Esophagus squamous epithelium (tissue), 5 donors: ENCODE data around the gene CD19. TPM values are rescaled to one million over a fixed set of nuclear protein-coding genes. Genes with fewer than 3 reads are reported as not detected.

ENCODE experiments used
- DNase-seq: peaks from one replicate; lab custom pipeline; 2025; lab: John Stamatoyannopoulos, UW
- H3K27ac ChIP-seq, 4 donors: fragments of 200-600 bp; sonication (generic); one replicate each; pipeline ENCODE4 v1.5.1; 2016 to 2019; ENCODE audit warnings: mild to moderate bottlenecking in 1 of 4
- H3K27me3 ChIP-seq, 4 donors: fragments of 200-600 bp; sonication (generic); 1 replicate in 3 of 4; 2 replicates in 1 of 4; pipeline versions ENCODE4 v1.5.1 to v1.6.0; 2017 to 2021; ENCODE audit warnings: antibody characterized with exemption in 1 of 4
- H3K36me3 ChIP-seq, 3 donors: fragments of 200-600 bp; sonication (generic); one replicate each; pipeline ENCODE4 v1.5.1; 2016 to 2019
- H3K4me1 ChIP-seq, 3 donors: fragments of 200-600 bp; sonication (generic); one replicate each; pipeline ENCODE4 v1.5.1; 2017 to 2019
- H3K4me3 ChIP-seq, 4 donors: fragments of 200-600 bp; sonication (generic); 1 replicate in 3 of 4; 2 replicates in 1 of 4; pipeline ENCODE4 v1.5.1; 2016 to 2019; ENCODE audit warnings: mild to moderate bottlenecking in 2 of 4, moderate library complexity in 1 of 4
- H3K9me3 ChIP-seq, 3 donors: fragments of 200-600 bp; sonication (generic); one replicate each; pipeline ENCODE4 v1.5.1; 2016 to 2019
- POLR2A ChIP-seq, 4 donors: fragments of 450-650 bp; IDR thresholded peaks; one replicate each; pipeline ENCODE4 v1.6.1; 2017; ENCODE audit warnings: antibody characterized with exemption in 4 of 4, mild to moderate bottlenecking in 4 of 4, moderate library complexity in 3 of 4
- WGBS, 2 donors: methylation state at CpG; one replicate each; pipeline ENCODE4 v1.1.5; 2018; 5-methylcytosine and 5-hydroxymethylcytosine counted together
- intact Hi-C: fragments of 100-400 bp; cut with DNase I; formaldehyde crosslinking; loops from one replicate; pipeline ENCODE4 v1.15.0; 2022
- total RNA-seq, 4 donors: library from RNA; depleted of rRNA; stranded (reverse); fragments of >200 nt; gene quantifications; one replicate each; pipeline ENCODE4 v1.1.0, GENCODE V29; 2016
- TF ChIP-seq, protein P1 (sequence below), 6 experiments: fragments of 450-650 bp in 4 of 6; fragments of 200-600 bp in 2 of 6; sonication (generic) in 2 of 6; IDR thresholded peaks; one replicate each; pipeline ENCODE4 v1.5.1; 2016 to 2019; ENCODE audit warnings: antibody characterized with exemption in 6 of 6, mild to moderate bottlenecking in 4 of 6, moderate library complexity in 4 of 6
- donor health status: DM: yes; HTN: yes; CAD: no.

The CD19 gene
- total RNA-seq, 4 donors from 2014 or later = 0.19 to 0.42 TPM; not detected in 2

DNA sequence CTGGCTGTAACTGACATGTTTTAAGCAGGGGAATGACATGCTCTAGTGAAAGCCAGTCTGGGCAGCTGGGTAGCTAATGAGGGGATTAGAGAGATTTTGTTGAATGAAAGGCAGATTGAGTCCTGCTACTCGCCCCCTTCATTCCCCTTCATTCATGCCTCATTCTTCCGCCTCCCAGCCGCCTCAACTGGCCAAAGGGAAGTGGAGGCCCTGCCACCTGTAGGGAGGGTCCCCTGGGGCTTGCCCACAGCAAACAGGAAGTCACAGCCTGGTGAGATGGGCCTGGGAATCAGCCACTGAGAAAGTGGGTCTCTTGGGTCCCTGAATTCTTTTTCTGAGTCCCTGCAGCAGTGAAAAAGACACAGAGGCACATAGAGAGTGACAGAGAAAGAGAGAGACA, 1.1 kb upstream of the CD19 start:
- no peak for DNase-seq
- TF ChIP-seq POLR2A (IDR thresholded peaks at IDR 0.05) = no peak
- TF ChIP-seq, protein P1, sequence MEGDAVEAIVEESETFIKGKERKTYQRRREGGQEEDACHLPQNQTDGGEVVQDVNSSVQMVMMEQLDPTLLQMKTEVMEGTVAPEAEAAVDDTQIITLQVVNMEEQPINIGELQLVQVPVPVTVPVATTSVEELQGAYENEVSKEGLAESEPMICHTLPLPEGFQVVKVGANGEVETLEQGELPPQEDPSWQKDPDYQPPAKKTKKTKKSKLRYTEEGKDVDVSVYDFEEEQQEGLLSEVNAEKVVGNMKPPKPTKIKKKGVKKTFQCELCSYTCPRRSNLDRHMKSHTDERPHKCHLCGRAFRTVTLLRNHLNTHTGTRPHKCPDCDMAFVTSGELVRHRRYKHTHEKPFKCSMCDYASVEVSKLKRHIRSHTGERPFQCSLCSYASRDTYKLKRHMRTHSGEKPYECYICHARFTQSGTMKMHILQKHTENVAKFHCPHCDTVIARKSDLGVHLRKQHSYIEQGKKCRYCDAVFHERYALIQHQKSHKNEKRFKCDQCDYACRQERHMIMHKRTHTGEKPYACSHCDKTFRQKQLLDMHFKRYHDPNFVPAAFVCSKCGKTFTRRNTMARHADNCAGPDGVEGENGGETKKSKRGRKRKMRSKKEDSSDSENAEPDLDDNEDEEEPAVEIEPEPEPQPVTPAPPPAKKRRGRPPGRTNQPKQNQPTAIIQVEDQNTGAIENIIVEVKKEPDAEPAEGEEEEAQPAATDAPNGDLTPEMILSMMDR (IDR thresholded peaks at IDR 0.05) = no peak
- intact Hi-C loops = no loop called here
- Histone ChIP-seq H3K27me3 (no peaks in the 10 kb centered on the region), H3K4me1 (peaks cover 0 to 6% (median 4%) of the 10 kb centered on the region in 3 donors), H3K9me3 (no peaks in the 10 kb centered on the region), H3K4me3 (no peak overlapping the region), H3K36me3 (no peaks in the 10 kb centered on the region), H3K27ac (no peak overlapping the region)
- 53 to 60% methylated on average over 3 of the region's 3 CpGs for WGBS, 2 donors

DNA sequence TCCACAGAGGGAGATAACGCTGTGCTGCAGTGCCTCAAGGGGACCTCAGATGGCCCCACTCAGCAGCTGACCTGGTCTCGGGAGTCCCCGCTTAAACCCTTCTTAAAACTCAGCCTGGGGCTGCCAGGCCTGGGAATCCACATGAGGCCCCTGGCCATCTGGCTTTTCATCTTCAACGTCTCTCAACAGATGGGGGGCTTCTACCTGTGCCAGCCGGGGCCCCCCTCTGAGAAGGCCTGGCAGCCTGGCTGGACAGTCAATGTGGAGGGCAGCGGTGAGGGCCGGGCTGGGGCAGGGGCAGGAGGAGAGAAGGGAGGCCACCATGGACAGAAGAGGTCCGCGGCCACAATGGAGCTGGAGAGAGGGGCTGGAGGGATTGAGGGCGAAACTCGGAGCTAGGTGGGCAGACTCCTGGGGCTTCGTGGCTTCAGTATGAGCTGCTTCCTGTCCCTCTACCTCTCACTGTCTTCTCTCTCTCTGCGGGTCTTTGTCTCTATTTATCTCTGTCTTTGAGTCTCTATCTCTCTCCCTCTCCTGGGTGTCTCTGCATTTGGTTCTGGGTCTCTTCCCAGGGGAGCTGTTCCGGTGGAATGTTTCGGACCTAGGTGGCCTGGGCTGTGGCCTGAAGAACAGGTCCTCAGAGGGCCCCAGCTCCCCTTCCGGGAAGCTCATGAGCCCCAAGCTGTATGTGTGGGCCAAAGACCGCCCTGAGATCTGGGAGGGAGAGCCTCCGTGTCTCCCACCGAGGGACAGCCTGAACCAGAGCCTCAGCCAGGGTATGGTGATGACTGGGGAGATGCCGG, 769 bp downstream of the CD19 start:
- H3K9me3 ChIP-seq = no peaks in the 10 kb centered on the region
- 80 to 88% methylated on average over 8 to 9 of the region's 20 CpGs for WGBS, 2 donors

DNA sequence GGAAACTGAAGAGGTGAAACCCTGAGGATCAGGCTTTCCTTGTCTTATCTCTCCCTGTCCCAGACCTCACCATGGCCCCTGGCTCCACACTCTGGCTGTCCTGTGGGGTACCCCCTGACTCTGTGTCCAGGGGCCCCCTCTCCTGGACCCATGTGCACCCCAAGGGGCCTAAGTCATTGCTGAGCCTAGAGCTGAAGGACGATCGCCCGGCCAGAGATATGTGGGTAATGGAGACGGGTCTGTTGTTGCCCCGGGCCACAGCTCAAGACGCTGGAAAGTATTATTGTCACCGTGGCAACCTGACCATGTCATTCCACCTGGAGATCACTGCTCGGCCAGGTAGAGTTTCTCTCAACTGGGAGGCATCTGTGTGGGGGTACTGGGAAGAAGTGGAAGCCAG, 1.4 kb downstream of the CD19 start:
- no peak overlapping the region for H3K27ac ChIP-seq
- intact Hi-C loops = no loop called here
- TF ChIP-seq, protein P1 (IDR thresholded peaks at IDR 0.05) = no peak
- TF ChIP-seq POLR2A (IDR thresholded peaks at IDR 0.05) = no peak
- no peaks in the 10 kb centered on the region for H3K36me3 ChIP-seq
- no peak overlapping the region for H3K4me3 ChIP-seq
- H3K9me3 ChIP-seq = no peaks in the 10 kb centered on the region
- peaks cover 0 to 12% (median 3%) of the 10 kb centered on the region in 3 donors for H3K4me1 ChIP-seq
- WGBS, 2 donors = 30 to 59% methylated on average over 2 to 5 of the region's 8 CpGs
- H3K27me3 ChIP-seq = no peaks in the 10 kb centered on the region
- no peak for DNase-seq

More for the DNA sequence above, 769 bp downstream of the CD19 start:
- Histone ChIP-seq H3K36me3 (no peaks in the 10 kb centered on the region), H3K4me3 (no peak overlapping the region), H3K27ac (no peak overlapping the region), H3K4me1 (peaks cover 0 to 12% (median 3%) of the 10 kb centered on the region in 3 donors), H3K27me3 (no peaks in the 10 kb centered on the region)
- TF ChIP-seq POLR2A (IDR thresholded peaks at IDR 0.05) = no peak
- TF ChIP-seq, protein P1 (IDR thresholded peaks at IDR 0.05) = no peak
- intact Hi-C loops = no loop called here
- DNase-seq = no peak

DNA sequence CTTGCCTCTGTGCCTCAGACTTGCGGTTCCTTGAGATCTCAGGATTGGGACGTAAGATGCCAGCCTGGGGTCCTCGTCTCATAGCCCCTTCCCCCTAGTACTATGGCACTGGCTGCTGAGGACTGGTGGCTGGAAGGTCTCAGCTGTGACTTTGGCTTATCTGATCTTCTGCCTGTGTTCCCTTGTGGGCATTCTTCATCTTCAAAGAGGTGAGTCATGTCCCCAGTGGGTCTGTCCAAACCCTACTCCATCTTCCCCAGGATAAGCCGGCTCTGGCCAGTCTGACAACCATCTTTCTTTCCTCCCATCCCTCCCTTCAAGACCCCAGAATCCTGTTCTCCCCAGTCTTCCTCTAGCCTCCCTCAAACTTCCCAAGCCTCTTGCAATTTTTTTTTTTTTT, 3.6 kb downstream of the CD19 start:
- TF ChIP-seq, protein P1 (IDR thresholded peaks at IDR 0.05) = no peak
- no peak for TF ChIP-seq POLR2A (IDR thresholded peaks at IDR 0.05)
- no peak for DNase-seq
- 92 to 97% methylated on average over 2 to 4 of the region's 4 CpGs for WGBS, 2 donors
- H3K36me3 ChIP-seq = no peaks in the 10 kb centered on the region
- no peaks in the 10 kb centered on the region for H3K27me3 ChIP-seq
- H3K27ac ChIP-seq = no peak overlapping the region
- H3K4me1 ChIP-seq = peaks cover 0 to 12% (median 3%) of the 10 kb centered on the region in 3 donors
- no peaks in the 10 kb centered on the region for H3K9me3 ChIP-seq
- intact Hi-C loops = no loop called here
- H3K4me3 ChIP-seq = no peak overlapping the region
